ENCODE data around the gene BNC2. TPM values are rescaled to one million over a fixed set of nuclear protein-coding genes. Genes with fewer than 3 reads are reported as not detected.

Gene BNC2
- total and polyA plus RNA-seq, 7 donors, result 0.23 to 205 (median 117) TPM

DNA sequence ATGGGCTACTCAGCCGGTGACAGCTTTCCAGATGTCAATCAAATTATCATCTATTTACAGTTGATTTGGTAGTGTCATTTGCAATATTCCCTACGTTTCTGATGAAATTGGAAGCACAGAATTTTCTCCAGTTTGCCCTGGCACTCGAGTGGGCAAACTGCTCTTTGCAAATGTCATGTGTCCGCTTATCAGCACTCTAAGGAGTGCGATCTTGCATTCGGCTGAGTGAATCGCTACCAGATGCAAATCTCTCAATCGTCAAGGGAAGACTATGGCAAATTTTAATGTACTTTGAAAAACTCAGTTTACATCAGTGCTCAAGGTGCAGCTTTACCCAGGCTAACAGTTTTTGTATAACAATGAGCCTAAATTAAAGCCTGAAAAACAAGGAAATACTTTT is 66.8 kb downstream of the BNC2 start:
- no peak for TF ChIP-seq EP300 (IDR thresholded peaks at IDR 0.05)
- no peak for TF ChIP-seq POLR2A (IDR thresholded peaks at IDR 0.05)
- TF ChIP-seq, protein P1, sequence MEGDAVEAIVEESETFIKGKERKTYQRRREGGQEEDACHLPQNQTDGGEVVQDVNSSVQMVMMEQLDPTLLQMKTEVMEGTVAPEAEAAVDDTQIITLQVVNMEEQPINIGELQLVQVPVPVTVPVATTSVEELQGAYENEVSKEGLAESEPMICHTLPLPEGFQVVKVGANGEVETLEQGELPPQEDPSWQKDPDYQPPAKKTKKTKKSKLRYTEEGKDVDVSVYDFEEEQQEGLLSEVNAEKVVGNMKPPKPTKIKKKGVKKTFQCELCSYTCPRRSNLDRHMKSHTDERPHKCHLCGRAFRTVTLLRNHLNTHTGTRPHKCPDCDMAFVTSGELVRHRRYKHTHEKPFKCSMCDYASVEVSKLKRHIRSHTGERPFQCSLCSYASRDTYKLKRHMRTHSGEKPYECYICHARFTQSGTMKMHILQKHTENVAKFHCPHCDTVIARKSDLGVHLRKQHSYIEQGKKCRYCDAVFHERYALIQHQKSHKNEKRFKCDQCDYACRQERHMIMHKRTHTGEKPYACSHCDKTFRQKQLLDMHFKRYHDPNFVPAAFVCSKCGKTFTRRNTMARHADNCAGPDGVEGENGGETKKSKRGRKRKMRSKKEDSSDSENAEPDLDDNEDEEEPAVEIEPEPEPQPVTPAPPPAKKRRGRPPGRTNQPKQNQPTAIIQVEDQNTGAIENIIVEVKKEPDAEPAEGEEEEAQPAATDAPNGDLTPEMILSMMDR (IDR thresholded peaks at IDR 0.05), result no peak
- no peak for TF ChIP-seq POLR2AphosphoS5 (IDR thresholded peaks at IDR 0.05)
- no peak for DNase-seq
- 89 to 93% methylated on average over 8 of the region's 8 CpGs for WGBS, 2 donors
- Histone ChIP-seq H3K36me3 (no peaks in the 10 kb centered on the region), H3K4me1 (peaks cover 0 to 34% (median 27%) of the 10 kb centered on the region in 4 donors), H3K27ac (no peak overlapping the region), H3K4me3 (no peak overlapping the region), H3K27me3 (no peaks in the 10 kb centered on the region), H3K9me3 (no peaks in the 10 kb centered on the region)
- intact Hi-C loops (cut with DNase I), result no loop called here

DNA sequence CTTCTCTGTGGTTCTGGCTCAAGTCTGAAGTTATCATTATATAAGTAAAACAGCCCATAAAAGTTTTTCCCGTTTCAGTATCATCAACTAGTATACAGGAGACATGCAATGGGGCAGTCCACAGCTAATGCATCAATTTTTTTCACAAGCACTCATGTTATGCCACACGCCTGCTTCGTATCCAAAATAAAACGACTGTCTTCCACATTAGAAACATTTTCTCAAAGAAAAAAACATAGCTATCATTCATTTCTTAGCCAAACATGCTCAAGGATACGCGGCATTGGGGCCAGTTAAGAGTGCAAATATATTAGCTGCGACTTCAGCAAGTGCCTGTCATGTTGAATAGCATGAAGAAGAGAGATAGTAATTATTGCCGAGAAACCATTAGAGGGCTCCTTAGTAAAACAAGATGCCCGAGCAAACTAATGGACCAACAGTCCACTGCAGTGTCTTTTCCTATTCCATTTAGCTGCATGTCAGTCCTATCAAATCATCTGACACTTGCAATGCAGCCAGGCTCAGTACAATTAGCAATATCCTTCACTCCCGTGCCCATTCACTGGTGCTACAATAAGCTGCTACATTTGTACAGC is 68.5 kb downstream of the BNC2 start:
- no peak for TF ChIP-seq POLR2A (IDR thresholded peaks at IDR 0.05)
- no peak for TF ChIP-seq EP300 (IDR thresholded peaks at IDR 0.05)
- TF ChIP-seq POLR2AphosphoS5 (IDR thresholded peaks at IDR 0.05), result no peak
- TF ChIP-seq, protein P1 (IDR thresholded peaks at IDR 0.05), result no peak
- H3K27ac ChIP-seq, result no peak overlapping the region
- H3K9me3 ChIP-seq, result no peaks in the 10 kb centered on the region
- H3K4me1 ChIP-seq, result peaks cover 0 to 48% (median 29%) of the 10 kb centered on the region in 4 donors
- no peak overlapping the region for H3K4me3 ChIP-seq
- H3K27me3 ChIP-seq, result no peaks in the 10 kb centered on the region
- DNase-seq, result no peak
- WGBS, 2 donors, result 69 to 72% methylated on average over 10 of the region's 10 CpGs
- intact Hi-C loops (cut with DNase I), result no loop called here
- no peaks in the 10 kb centered on the region for H3K36me3 ChIP-seq

GRCh38 chr9:16796304-16796825 is 74.1 kb downstream of the BNC2 start:
- Histone ChIP-seq H3K9me3 (no peaks in the 10 kb centered on the region), H3K4me3 (no peak overlapping the region), H3K4me1 (peaks cover 0 to 53% (median 34%) of the 10 kb centered on the region in 4 donors), H3K36me3 (no peaks in the 10 kb centered on the region), H3K27ac (peak overlapping the region in 1 of 4 donors; percentile 68), H3K27me3 (no peaks in the 10 kb centered on the region)
- DNase-seq, result no peak
- intact Hi-C loops (cut with DNase I), result no loop called here
- 89 to 94% methylated on average over 5 of the region's 5 CpGs for WGBS, 2 donors
- TF ChIP-seq, protein P1 (IDR thresholded peaks at IDR 0.05), result no peak
- TF ChIP-seq EP300 (IDR thresholded peaks at IDR 0.05) (no peak), POLR2AphosphoS5 (IDR thresholded peaks at IDR 0.05) (no peak), POLR2A (IDR thresholded peaks at IDR 0.05) (no peak)

- intact Hi-C loops (cut with DNase I), result no loop called here
- peak overlapping the region; percentile 10 to 68 (median 50) for H3K27ac ChIP-seq
- no peaks in the 10 kb centered on the region for H3K27me3 ChIP-seq
- peak; percentile 7 to 37 (median 16) for TF ChIP-seq POLR2AphosphoS5 (IDR thresholded peaks at IDR 0.05)
- TF ChIP-seq POLR2A (IDR thresholded peaks at IDR 0.05), result no peak
- H3K9me3 ChIP-seq, result no peaks in the 10 kb centered on the region
- 66 to 68% methylated on average over 9 of the region's 9 CpGs for WGBS, 2 donors
- no peaks in the 10 kb centered on the region for H3K36me3 ChIP-seq
- peak; percentile 80 for DNase-seq
- H3K4me3 ChIP-seq, result no peak overlapping the region
- H3K4me1 ChIP-seq, result peaks cover 0 to 49% (median 34%) of the 10 kb centered on the region in 4 donors
Observed at GRCh38 chr9:16794871-16795639, 75.4 kb downstream of the BNC2 start.

DNA sequence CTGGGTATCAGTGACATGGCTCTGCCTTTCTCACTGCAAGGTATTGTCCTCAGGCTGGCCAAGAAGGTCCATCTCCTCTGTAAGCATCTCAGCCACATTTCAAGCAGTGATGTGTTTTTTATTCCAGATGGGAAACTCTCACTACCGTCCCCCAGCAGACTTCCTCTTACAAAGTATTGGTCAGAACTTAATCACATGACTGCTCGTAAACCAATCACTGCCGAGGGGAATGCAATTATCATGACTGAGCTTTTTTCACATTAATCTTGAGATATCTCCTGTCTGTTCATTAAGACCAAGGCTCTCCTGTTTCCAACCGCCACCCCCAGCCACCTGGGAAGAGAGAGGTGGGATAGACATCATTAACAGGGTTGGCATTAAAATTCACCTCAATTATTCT is 76.4 kb downstream of the BNC2 start:
- Histone ChIP-seq H3K27me3 (no peaks in the 10 kb centered on the region), H3K27ac (peak overlapping the region in 1 of 4 donors; percentile 68), H3K4me3 (no peak overlapping the region), H3K36me3 (no peaks in the 10 kb centered on the region), H3K4me1 (peaks cover 0 to 48% (median 35%) of the 10 kb centered on the region in 4 donors), H3K9me3 (no peaks in the 10 kb centered on the region)
- intact Hi-C loops (cut with DNase I), result no loop called here
- 93% methylated on average over 4 of the region's 4 CpGs for WGBS, 2 donors
- TF ChIP-seq EP300 (IDR thresholded peaks at IDR 0.05), result no peak
- TF ChIP-seq, protein P1 (IDR thresholded peaks at IDR 0.05), result no peak
- no peak for TF ChIP-seq POLR2A (IDR thresholded peaks at IDR 0.05)
- no peak for TF ChIP-seq POLR2AphosphoS5 (IDR thresholded peaks at IDR 0.05)
- DNase-seq, result no peak
